ENCODE results near the gene SYT1.
"Not testable (repeated sequence)": the region's sequence is repeated elsewhere in the genome, so short reads cannot be mapped to it uniquely, and the experiment has no call there.

Gene SYT1

DNA sequence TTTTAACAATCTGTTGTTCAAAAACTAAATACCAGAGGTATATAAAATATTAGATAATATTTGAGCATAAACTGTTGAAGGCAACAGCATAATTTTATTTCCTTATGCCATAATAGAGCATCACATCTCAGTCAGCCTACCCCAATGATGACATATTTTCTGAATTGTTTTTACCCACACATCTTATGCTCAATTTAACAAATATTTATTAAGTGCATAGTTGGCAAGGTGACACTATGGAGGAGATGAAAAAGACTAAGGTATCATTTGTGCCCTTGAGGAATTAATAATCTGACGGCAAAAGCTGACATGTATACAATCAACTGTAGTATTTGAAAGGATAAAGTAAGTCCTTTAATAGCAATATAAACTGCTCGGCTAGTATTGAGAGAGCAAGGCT lies 102.4 kb downstream of the SYT1 start:
- DNase-seq = no peak

DNA sequence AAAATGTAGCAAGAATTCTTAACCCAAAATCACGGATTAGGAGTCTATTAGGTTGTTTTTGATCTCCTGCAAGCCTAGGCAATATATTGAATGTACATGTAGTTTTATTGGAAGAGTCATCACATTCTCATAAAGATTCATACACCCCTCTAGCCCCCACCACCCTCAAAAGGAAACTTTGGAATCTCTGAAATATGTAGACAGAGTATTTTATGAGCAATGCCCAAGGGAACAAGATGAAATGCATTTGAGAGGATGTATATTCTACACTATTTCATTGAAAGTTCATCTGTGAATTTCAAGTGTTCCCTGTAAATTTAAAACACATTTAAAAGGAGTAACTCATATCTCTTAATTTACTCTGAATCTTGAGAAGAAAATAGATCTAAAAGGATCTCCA lies 103.7 kb downstream of the SYT1 start:
- DNase-seq = no peak

DNA sequence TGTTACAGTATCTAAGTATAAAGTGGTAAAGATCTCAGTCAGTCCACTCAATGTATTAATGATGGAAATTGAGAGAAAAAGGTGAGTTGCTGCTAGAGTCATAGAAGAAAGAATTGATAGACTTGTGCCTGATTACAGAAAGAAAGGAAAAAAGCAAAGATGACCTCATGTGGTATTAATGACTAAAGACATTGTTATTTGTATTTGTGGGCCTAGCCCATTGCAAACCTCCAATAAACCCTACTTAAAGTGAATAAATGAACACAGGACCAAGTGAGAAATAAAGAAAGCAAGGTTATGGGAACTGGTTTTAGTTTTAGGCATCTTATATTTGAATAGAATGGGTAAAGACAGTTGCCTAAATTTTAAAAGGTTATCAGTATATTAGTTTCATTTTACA lies 105.5 kb downstream of the SYT1 start:
- DNase-seq = no peak

DNA sequence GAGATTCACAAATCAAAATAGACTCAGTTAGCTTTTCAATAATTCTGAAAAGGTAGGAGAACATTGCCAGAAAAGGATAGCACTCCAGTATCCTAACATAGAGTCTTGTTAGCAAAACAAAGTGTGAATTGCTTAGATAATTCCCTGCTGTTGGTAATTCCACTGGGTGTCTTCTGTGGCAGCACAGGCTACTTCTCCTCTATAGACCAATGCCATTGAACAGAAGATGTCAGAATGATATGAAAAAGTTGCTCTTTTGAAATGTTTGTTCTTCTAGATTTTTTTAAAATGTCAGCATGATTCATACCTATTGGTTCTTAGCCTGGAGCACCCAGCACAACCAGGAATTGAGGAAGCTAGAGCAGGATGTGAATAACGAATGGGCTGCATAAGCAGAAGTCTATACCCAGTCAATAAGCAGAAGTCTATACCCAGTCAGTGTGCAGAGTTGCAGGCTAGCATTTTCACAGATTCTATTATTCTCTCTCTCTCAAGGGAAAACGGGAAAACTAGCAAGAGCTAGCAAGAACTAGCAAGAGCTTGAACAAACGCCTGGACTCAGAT lies 112.8 kb downstream of the SYT1 start:
- no peak for DNase-seq

DNA sequence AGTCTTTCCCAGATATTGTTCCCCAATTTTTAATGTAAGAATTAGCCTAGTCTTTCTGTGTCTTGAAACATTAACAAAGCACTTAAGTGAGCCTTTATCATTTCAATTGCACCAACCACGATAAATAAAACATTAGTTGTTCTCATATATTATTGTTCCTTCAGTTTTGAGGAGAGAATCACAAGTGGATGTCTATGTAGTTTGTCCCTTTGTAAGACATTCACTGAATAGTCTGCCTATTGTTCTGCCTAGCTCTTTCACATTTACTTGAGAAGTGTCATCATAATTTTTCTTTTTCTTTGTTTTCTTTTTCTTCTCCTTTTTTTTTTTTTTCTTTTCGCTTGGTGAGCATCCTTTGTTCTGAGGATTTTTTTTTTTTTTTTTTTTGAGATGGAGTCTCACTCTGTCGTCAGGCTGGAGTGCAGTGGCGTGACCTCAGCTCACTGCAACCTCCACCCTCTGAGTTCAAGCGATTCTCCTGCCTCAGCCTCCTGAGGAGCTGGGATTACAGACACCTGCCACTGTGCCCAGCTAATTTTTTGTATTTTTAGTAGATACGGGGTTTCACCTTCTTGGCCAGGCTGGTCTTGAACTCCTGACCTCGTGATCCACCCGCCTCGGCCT lies 129.7 kb downstream of the SYT1 start:
- no peak for DNase-seq

DNA sequence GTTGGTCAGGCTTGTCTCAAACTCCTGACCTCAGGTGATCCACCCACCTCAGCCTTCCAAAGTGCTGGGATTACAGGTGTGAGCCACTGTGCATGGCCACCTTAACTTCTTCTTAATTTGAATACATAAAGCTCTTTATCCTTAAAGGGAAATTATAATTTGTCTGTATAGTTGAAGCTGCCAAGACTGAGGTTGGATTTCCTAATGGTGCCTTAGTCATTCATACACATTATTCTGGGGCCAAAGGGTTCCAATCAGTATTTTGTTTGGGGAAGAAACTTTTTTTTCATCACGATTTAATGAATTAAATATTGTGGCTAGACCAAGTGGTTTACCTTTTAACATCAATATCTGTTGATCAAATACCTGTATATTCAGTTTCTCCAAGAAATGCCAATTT lies 135.9 kb downstream of the SYT1 start:
- DNase-seq = no peak

DNA sequence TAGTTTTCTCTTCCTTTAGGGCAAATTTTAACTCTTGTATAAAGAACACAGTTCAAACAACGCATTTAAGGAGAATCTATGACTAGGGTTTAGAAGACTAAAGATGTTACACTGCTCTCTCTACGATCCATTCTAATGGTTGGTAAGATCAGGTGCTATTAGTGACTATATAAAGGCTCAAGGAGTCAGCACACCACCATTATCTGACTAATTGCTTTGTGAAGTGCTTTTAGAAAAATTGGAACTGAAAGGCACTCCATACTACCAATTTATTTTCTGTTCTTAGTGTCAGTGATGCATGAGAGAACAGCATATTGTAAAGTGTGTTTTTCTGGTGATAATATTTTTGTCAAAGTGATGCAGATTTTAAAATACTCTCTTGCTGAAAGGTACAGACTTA lies 136.8 kb downstream of the SYT1 start:
- no peak for DNase-seq

DNA sequence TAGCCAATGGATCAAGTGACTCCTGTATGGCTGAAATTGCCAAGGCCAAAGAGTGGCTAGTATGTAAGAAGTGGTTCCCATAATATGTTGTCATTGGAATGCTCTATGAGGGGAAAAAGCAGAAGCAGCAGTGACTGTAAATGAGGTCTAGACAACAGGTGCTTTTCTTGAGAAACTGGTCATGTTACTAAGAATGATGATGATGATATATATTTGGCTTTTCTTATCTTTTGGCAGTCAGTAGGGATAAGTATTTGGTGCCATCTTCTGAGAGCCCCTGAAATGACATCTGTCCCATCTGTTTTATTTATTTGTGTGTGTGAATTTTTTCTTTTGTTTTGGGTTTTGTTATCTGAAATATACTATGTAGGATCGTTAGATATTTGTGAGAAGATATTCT lies 141.7 kb downstream of the SYT1 start:
- no peak for DNase-seq

DNA sequence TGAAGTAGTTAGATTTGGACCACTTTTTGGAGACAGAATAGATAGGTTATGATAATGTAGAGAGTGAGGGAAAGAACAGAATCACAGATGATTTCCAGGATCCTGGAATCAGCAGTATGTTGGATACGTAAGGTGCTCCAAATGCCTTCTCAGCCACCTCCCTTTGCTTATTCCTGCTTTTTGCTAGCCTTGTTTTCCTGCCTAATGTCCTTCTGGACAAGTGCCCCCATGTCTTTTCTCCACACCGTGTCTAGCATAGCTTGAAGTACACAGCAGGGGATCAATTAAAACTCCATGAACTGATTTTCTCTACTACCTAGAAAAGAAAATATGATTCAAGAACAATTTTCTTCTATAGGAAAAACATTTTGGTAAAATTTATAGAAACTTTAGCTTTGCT lies 144.0 kb downstream of the SYT1 start:
- no peak for DNase-seq

DNA sequence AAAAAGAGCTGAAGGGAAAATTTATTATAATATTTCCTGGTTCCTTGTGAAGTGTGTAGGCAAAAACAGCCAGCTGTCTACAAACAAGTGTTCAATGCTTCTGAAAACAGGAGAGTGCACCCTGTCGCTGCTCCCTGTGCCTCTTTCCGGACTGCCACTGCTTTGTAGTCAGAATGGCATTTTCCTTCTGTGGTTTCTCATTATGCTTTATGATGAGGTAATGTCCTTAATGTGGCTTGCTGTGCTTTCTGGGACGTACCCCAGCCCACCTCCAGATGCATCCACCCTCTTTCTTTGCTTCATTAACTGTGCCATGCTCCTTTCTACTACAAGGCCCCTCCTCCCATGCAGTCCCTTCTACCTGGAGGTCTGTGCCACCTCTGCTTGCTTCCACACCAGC lies 148.1 kb downstream of the SYT1 start:
- no peak for DNase-seq

DNA sequence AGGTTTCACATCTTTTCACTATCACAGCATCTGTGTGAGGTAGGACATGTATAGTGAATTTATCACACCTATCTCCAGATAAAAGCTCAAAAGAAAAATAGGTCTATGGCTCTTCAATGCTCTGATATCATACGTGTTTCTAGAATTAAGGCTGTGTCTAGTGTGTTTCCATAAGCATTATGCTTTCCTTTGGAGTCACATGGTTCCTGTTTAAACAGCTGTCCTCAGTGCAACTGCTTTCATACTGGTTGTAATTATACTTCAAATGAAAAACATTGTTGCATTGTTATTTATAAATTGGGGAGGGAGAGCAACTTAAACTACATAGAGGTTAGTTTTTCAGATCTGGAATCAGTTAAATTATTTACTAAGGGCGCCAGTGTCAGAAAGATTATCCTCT lies 151.6 kb downstream of the SYT1 start:
- DNase-seq = no peak

DNA sequence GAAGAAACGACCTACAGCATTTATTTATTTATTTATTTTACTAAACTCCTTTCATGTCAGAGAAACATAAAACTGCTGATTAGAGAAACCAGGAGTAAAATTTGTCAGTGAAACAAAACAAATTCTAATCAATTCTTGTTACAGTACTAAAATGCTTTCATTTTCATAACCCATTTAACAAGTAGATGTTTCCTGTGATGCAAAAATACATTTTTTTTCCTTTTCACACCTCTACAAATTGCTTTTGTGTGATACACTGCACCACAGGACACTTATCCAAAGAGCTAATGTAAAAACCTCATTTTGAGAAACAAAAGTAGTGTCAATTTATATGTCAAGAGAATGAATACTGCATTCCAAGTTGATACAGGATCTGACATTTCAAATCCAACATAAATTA lies 155.1 kb downstream of the SYT1 start:
- DNase-seq = no peak

DNA sequence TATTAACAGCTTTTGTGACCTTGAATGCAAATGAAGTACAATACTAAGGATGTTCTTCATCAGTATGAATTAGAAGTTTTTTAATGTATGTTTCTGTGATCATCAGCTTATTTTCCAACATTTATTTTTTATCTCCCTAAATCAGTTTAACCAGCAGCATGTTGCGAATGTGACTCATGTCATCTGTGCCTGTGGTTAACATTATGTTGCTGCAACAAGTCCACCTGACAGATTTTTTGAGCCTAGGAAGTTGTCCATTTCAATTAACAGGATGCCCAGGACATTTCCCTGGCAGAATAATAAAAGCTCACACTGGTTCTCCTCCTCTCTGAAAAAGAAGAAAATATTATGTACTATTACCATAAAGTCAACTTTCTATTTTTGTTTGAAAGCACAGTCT lies 155.5 kb downstream of the SYT1 start:
- DNase-seq = no peak

DNA sequence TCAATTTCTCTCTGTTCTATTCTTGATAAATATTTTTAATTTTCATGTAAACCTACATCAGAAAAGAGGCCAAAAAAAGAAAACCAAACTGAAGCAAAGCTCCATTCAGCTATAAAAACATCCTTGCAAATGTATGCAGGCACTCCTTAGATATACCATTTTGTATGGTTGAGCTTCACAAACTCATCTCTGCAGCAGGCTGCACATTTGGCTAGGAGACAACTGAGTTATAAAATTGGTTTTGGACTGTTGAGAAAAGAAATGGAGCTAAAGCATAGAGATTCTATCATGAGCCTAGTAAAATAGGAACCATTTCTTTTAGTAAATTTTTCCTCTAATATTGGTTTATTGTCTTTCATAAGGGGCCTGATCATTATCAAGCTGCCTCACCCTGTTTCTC lies 156.4 kb downstream of the SYT1 start:
- no peak for DNase-seq

DNA sequence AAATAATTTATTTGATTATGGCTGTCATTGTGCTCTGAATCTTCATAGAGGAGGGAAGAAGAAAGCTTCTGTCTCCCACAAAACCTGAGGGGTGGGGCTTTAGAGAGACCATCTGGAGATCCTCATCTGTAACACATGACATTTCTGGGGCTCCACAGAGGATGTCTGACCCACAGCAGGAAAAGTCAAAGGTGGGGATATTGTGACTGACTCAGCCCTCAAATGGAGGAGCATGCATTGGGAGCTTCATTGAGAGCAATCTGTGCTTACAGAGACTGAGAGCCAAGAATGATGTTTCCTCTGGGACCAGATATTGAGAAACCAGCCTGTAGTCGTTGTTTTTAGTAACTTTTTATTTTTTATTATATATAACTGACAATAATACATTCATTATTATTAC lies 158.7 kb downstream of the SYT1 start:
- DNase-seq = no peak

DNA sequence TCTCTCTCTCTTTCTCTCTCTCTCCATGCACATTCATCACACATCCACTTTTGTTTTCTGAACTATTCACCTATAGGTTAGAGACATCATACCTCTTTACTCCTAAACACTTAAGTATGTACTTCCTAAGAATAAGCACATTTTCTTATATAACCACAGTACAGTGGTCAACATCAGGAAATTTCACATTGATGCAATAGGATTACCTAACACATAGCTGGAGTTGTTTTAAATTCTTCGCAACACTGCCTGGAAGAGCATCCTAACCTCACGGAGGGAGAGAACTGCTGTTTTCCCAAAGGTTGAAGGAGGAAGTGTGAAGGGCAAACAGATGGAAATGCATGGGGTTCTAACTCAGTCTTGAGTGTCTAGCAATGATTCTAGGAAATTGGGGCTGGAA lies 159.2 kb downstream of the SYT1 start:
- no peak for DNase-seq

DNA sequence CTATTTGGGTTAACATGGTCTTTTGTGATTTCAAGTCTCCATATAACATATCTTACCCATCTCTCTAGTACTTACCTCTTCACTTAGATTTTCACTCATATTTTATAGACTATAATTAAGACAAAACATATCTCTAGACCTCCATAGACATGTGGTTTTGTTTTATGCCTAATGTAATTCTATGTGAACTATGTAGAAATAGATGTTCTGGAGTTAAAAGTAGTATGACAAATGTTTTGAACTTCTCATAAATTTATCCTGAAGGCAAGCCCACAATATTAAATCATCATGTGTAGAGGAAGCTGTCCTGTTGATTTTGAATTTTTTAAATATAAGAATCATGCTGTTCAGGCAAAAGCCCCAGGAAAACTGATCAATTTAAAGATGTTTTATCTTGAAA lies 169.2 kb downstream of the SYT1 start:
- no peak for DNase-seq

DNA sequence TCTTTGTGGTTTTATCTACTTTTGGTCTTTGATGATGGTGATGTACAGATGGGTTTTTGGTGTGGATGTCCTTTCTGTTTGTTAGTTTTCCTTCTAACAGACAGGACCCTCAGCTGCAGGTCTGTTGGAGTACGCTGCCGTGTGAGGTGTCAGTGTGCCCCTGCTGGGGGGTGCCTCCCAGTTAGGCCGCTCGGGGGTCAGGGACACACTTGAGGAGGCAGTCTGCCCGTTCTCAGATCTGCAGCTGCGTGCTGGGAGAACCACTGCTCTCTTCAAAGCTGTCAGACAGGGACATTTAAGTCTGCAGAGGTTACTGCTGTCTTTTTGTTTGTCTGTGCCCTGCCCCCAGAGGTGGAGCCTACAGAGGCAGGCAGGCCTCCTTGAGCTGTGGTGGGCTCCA lies 180.2 kb downstream of the SYT1 start:
- DNase-seq = not testable (repeated sequence)

DNA sequence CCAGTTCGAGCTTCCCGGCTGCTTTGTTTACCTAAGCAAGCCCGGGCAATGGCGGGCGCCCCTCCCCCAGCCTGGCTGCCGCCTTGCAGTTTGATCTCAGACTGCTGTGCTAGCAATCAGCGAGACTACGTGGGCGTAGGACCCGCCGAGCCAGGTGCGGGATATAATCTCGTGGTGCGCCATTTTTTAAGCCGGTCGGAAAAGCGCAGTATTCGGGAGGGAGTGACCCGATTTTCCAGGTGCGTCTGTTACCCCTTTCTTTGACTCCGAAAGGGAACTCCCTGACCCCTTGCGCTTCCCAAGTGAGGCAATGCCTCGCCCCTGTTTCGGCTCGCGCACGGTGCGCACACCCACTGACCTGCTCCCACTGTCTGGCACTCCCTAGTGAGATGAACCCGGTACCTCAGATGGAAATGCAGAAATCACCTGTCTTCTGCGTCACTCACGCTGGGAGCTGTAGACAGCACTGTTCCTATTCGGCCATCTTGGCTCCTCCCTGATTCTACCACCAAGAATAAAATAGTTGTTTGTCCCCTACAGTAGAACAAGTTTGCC lies 180.7 kb downstream of the SYT1 start:
- DNase-seq = not testable (repeated sequence)

DNA sequence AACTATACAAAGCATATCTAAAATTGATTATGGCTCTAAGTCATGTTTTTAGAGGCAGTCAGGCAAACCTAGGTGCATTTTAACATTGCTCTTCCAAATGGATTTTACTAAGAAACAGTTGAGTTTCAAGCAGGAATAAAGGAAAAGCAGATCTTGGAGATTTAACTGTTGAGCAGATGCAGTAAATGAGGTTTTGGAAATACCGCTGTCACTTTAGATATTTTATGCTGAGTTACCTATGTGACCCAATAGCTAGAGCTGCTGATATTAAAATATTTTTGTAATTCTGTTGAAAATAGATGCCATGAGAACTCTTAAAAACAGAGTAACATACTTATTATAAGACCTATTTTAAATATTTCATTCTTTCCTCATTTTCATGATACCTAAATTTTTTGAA lies 181.4 kb downstream of the SYT1 start:
- no peak for DNase-seq

DNA sequence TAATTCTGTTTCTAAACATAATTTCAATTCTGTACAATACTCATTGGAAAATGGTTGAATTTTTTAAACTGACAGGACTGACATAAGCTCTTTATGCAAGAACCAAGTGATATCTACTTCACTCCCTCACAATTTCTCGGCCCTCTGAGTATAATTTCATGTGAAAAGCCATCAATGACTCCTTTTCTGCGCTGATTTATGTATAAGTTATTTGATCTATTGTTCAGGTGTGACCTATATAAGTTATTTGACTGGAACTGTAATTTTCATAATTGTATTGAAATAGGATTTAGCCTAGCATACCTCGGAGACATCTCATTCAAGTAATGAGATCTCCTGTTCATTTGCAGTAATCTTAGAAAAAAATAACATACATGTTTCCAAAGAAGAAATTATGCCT lies 184.4 kb downstream of the SYT1 start:
- DNase-seq = no peak

DNA sequence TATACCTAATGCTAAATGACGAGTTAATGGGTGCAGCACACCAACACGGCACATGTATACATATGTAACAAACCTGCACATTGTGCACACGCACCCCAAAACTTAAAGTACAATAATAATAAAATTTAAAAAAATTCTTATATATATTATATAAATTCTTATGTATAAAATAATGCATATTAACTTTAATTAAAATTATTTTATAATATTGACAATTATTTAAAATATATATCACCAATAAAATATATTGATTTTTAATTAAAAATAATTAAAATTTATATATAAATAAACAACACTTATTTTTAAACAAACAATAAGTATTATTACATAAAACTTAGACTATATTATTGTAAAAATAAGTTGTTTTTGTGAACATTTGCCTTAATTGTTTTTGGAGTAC lies 188.8 kb downstream of the SYT1 start:
- DNase-seq = no peak

DNA sequence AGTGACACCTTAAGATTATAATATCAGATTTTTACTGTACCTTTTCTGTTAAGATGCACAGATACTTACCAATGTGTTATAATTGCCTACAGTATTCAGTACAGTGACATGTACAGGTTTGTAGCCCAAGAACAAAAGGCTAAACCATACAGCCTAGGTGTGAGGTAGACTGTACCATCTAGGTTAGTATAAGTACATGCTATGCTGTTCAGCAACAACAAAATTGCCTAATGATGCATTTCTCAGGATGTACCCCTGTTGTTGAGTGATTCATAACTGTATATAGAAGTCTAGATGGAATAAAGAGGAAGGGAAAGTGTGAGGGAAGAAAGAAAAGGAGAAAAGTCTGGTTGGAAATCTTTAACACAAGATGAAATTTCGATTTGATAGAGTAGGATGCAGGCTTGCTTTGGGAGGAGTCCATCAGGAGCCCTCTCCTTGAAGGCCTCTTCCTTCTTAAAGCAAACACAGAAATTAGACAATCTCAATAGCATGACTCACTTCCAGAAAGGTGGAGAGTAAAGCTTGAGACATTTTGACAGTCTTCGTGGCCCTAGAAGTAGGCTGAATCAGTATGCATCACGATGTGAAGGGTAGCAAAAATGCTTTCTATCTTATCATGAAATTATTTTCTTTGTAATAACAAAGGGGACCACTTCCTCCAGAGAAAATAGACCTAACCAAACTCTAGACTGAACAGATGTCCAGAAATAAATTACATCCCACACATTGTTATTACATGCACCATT lies 191.5 kb downstream of the SYT1 start:
- no peak for DNase-seq

DNA sequence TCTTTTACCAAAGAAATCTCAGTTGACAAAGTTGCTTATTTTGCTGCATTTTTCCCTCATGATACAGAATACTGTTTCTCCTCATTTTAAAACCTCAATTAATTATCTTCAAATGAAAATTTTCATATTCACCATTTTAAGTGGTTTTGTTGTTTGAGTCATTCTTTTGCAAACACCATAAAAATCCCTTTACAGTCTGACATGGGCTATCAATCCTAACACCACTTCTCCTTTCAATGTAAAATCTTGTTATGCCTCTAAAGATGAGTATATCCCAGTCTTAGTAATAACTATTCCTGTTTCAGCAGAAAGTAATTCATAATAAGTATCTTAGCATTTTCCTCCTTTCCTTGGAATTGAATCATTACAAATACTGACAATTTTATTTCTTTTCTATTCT lies 192.2 kb downstream of the SYT1 start:
- DNase-seq = no peak
